Hepatocyte (in vitro differentiated cells): ENCODE results near the gene BEND3.
"Not testable (repeated sequence)": the region's sequence is repeated elsewhere in the genome, so short reads cannot be mapped to it uniquely, and the experiment has no call there.

Experiments
- CTCF ChIP-seq: fragments of 200-600 bp; sonication (generic); IDR thresholded peaks from 2 replicates; pipeline ENCODE4 v1.5.1; 2016; ENCODE audit warnings: antibody characterized with exemption, mild to moderate bottlenecking; ENCODE audit not compliant: poor library complexity
- EZH2phosphoT487 ChIP-seq: fragments of 200-600 bp; sonication (generic); IDR thresholded peaks from one replicate; pipeline ENCODE4 v1.6.1; 2018; ENCODE audit warnings: antibody characterized with exemption, mild to moderate bottlenecking, low read depth, moderate library complexity; ENCODE audit not compliant: unreplicated experiment, severe bottlenecking

- not testable (repeated sequence) for TF ChIP-seq CTCF, EZH2phosphoT487
Measured at GRCh38 chr6:107118540-107118939, 3.2 kb upstream of the BEND3 start.
